A673 (cell line): ENCODE results near the gene LMNTD2.

Experiments
- EZH2 ChIP-seq: fragments of 200-600 bp; sonication (generic); IDR thresholded peaks from 2 replicates; pipeline ENCODE4 v1.6.1; 2017; ENCODE audit warnings: borderline replicate concordance, low read depth, mild to moderate bottlenecking, mixed read lengths, antibody characterized with exemption, low read length; ENCODE audit not compliant: poor library complexity, severe bottlenecking
- TF ChIP-seq, protein P1 (sequence below): fragments of 300-800, 200-600 bp; sonication (generic); conservative IDR thresholded peaks from 2 replicates; pipeline ENCODE4 v1.5.1; 2017; ENCODE audit warnings: low read depth, mild to moderate bottlenecking, antibody characterized with exemption, low read length, moderate library complexity, mixed read lengths

DNA sequence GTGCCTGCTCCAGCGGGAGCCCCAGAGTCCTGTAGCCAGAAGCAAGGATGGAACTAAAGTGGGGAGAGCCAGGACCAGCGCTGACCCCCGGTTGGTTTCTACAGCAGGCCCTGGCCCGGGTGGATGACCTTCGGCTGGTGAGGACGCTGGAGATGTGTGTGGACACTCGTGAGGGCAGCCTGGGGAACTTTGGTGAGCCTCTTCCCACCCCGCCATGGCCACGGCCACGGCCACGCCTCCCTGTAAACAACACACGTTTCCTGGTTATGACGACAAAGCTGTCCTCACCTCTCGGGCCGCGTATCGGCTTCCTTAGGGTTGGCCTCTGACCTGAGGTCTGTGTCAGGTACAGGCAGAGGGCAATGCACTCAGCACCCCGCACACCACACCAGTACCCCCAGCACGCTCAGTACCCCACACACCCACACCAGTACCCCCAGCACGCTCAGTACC is 19.1 kb downstream of the LMNTD2 start:
- TF ChIP-seq, protein P1, sequence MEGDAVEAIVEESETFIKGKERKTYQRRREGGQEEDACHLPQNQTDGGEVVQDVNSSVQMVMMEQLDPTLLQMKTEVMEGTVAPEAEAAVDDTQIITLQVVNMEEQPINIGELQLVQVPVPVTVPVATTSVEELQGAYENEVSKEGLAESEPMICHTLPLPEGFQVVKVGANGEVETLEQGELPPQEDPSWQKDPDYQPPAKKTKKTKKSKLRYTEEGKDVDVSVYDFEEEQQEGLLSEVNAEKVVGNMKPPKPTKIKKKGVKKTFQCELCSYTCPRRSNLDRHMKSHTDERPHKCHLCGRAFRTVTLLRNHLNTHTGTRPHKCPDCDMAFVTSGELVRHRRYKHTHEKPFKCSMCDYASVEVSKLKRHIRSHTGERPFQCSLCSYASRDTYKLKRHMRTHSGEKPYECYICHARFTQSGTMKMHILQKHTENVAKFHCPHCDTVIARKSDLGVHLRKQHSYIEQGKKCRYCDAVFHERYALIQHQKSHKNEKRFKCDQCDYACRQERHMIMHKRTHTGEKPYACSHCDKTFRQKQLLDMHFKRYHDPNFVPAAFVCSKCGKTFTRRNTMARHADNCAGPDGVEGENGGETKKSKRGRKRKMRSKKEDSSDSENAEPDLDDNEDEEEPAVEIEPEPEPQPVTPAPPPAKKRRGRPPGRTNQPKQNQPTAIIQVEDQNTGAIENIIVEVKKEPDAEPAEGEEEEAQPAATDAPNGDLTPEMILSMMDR: no peak
- TF ChIP-seq EZH2: no peak
